ENCODE results near the gene CENPS. TPM values are rescaled to one million over a fixed set of nuclear protein-coding genes. Genes with fewer than 3 reads are reported as not detected.

Gene CENPS
- total RNA-seq, 5 donors from 2014 or later (not counting 1 experiment from before 2014, with no cell fraction given) = 3.5 to 9.7 (median 5.8) TPM

DNA sequence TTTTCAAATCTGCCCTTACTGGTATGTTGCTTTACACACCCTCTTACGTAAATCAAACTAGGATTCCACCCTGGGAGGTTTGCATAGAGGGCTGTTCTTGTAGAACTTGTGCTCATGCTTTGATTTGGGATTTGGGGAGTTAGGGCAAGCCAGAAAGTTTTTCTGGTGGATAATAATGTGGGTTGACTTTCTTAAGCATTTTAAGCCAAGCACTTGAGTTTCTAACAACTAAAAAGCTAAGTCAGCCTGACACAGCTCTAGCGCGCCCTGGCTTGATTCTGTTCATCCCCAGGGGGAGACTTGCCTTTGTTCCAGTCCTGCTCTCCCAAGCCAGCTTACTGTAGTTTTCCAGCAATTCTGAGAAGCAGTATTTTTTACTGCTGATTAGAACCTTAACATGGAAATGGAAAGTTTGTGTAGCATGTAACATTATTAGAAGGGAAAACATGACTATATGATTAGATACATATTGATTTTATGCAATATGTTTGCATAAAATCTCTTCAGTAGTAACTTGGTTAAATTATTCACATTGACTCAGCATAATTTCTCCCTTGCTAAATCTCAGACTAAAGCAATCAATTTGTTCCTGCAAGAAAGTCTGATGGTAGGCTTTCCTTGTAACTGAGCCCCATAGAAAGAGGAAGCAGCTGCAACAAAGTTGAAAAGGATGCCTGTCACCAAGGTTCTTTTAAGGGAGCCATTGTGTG, 42.4 kb upstream of the CENPS start:
- Mint-ChIP-seq H3K4me3 (no peak overlapping the region), H3K4me1 (peaks cover 9 to 11% (median 10%) of the 10 kb centered on the region in 3 donors), H3K27me3 (no peaks in the 10 kb centered on the region), H3K27ac (peak overlapping the region in 1 of 2 donors; percentile 34), H3K9me3 (no peaks in the 10 kb centered on the region), H3K36me3 (peaks cover 3% of the 10 kb centered on the region)
- peak in 2 of 4 experiments; percentile 46 to 51 for ATAC-seq (replicated peaks in 1 of 4)
- 90% methylated on average over 2 of the region's 3 CpGs for WGBS (ENCODE audit: insufficient coverage)
- DNase-seq = peak in 1 of 35 experiments; percentile 9
- Histone ChIP-seq H3K27me3 (replicated peaks in 1 of 2; ENCODE audit: control insufficient read depth in 2 of 2, extremely low read depth in 1 of 2, insufficient read depth in 2 of 2, low read length in 1 of 2) (no peaks in the 10 kb centered on the region), H3K4me1 (ENCODE audit: control insufficient read depth in 1 of 2, extremely low read depth in 1 of 2, insufficient read depth in 2 of 2, low read length in 2 of 2) (peaks cover 2 to 3% of the 10 kb centered on the region in 2 experiments), H3K9me3 (no peaks in the 10 kb centered on the region), H3K4me3 (ENCODE audit: control insufficient read depth in 1 of 2, extremely low read depth in 1 of 2, low read length in 1 of 2) (no peak overlapping the region), H3K36me3 (ENCODE audit: control insufficient read depth in 2 of 2, extremely low read depth in 1 of 2, insufficient read depth in 1 of 2, low read length in 1 of 2) (no peaks in the 10 kb centered on the region), H3K27ac (ENCODE audit: low read length) (no peak overlapping the region)
- POLR2A ChIA-PET = interaction anchor here in 1 of 2 donors (1.0 kb wide), 1 partner anchor 11 kb away, joined by 6 read pairs; the partner anchor contains the start of gene PGD
- CTCF ChIA-PET = interaction anchor here (0.5 to 1.0 kb wide), 2 partner anchors 11 to 54 kb away, joined by 3 read pairs; partner anchors contain the start of gene PGD (in 1 of the 2)

DNA sequence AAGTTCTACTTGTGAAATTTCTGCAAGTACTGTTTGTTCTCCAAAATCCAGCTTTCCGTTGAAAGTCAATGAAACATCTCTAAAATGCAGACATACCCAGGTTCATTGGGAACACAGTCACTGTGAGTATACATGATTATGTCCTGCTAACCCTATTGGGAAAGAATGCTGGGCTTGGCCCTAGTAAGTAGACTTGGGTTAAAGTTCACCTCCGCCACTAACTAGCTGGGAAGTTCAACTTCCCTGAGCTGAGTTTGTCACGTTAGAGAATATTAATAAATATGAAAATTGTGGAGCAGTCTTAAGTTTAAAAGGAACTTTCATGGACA, 41.9 kb upstream of the CENPS start:
- Mint-ChIP-seq H3K4me1 (peaks cover 9 to 11% (median 10%) of the 10 kb centered on the region in 3 donors), H3K27me3 (no peaks in the 10 kb centered on the region), H3K4me3 (no peak overlapping the region), H3K27ac (peak overlapping the region in 1 of 2 donors; percentile 39), H3K36me3 (peaks cover 3% of the 10 kb centered on the region), H3K9me3 (no peaks in the 10 kb centered on the region)
- CTCF ChIA-PET = interaction anchor here in 1 of 2 donors (1.0 kb wide), 1 partner anchor 10 kb away, joined by 3 read pairs; the partner anchor contains the start of gene PGD
- no peak overlapping the region for H3K4me3 ChIP-seq (ENCODE audit: control insufficient read depth in 1 of 2, extremely low read depth in 1 of 2, low read length in 1 of 2)
- H3K36me3 ChIP-seq (ENCODE audit: control insufficient read depth in 2 of 2, extremely low read depth in 1 of 2, insufficient read depth in 1 of 2, low read length in 1 of 2) = no peaks in the 10 kb centered on the region
- no peaks in the 10 kb centered on the region for H3K27me3 ChIP-seq (replicated peaks in 1 of 2; ENCODE audit: control insufficient read depth in 2 of 2, extremely low read depth in 1 of 2, insufficient read depth in 2 of 2, low read length in 1 of 2)
- no peak for ATAC-seq (replicated peaks in 1 of 4)
- H3K4me1 ChIP-seq (ENCODE audit: control insufficient read depth in 1 of 2, extremely low read depth in 1 of 2, insufficient read depth in 2 of 2, low read length in 2 of 2) = peaks cover 2 to 3% of the 10 kb centered on the region in 2 experiments
- DNase-seq = no peak
- 83% methylated on average over 1 of the region's 3 CpGs for WGBS (ENCODE audit: insufficient coverage)
- POLR2A ChIA-PET = no interaction called here
- no peak overlapping the region for H3K27ac ChIP-seq (ENCODE audit: low read length)
- H3K9me3 ChIP-seq = no peaks in the 10 kb centered on the region

DNA sequence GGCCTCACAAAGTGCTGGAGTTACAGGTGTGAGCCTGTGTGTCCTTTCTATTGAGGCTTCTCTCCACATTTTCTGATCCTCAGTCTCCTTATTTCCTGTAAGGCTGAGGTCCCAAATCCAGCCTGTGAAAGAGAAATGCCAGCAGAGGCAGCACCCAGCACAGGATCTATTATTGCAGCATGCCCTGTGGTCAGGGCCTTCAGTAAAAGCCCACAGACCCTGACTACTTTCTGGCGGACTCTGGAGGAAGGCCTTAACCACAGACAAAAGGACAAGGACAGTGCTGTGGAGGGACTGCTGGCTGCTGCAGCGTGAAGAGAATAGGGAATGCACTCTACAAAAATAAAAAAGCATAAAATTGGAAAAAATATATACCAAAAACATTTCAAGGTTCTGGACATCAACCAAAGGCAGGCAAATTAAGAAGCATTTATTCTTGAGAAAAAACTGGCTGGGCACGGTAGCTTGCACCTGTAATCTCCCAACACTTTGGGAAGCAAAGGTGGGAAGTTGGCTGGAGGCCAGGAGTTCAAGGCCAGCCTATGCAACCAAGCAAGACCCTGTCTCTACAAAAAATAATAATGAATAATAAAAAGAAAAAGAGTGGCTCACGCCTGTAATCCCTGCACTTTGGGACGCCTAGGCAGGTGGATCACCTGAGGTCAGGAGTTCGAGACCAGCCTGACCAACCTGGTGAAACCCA, 40.8 kb upstream of the CENPS start:
- Mint-ChIP-seq H3K4me1 (peaks cover 9 to 11% (median 10%) of the 10 kb centered on the region in 3 donors), H3K9me3 (no peaks in the 10 kb centered on the region), H3K27ac (no peak overlapping the region), H3K36me3 (peaks cover under 1% of the 10 kb centered on the region), H3K27me3 (no peaks in the 10 kb centered on the region), H3K4me3 (no peak overlapping the region)
- Histone ChIP-seq H3K4me1 (ENCODE audit: control insufficient read depth in 1 of 2, extremely low read depth in 1 of 2, insufficient read depth in 2 of 2, low read length in 2 of 2) (peaks cover 2 to 3% of the 10 kb centered on the region in 2 experiments), H3K27ac (ENCODE audit: low read length) (no peak overlapping the region), H3K4me3 (ENCODE audit: control insufficient read depth in 1 of 2, extremely low read depth in 1 of 2, low read length in 1 of 2) (no peak overlapping the region), H3K27me3 (replicated peaks in 1 of 2; ENCODE audit: control insufficient read depth in 2 of 2, extremely low read depth in 1 of 2, insufficient read depth in 2 of 2, low read length in 1 of 2) (no peaks in the 10 kb centered on the region), H3K9me3 (no peaks in the 10 kb centered on the region), H3K36me3 (ENCODE audit: control insufficient read depth in 2 of 2, extremely low read depth in 1 of 2, insufficient read depth in 1 of 2, low read length in 1 of 2) (no peaks in the 10 kb centered on the region)
- no peak for DNase-seq
- no peak for ATAC-seq (replicated peaks in 1 of 4)
- POLR2A ChIA-PET = interaction anchor here in 1 of 2 donors (0.7 kb wide), 1 partner anchor 452 kb away, joined by 3 read pairs; no protein-coding TSS in a partner anchor
- CTCF ChIA-PET = no interaction called here
- 96% methylated on average over 4 of the region's 6 CpGs for WGBS (ENCODE audit: insufficient coverage)

DNA sequence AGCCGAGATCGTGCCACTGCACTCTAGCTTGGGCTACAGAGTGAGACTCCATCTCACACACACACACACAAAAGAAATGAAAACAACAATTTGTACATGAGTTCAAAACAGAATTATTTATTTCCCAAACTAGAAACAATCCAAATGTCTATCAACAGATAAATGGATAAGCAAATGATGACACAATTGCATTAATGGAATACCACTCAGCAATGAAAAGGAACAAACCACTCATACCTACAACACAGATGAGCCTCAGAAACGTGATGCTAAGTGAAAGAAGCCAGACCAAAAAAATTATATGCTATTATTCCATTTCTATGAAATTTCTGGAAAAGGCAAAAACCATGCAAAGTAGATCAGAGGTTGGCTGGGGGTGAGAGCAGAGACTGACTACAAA, 33.4 kb upstream of the CENPS start:
- no peak overlapping the region for H3K27ac Mint-ChIP-seq
- no peak overlapping the region for H3K27ac ChIP-seq (ENCODE audit: low read length)
- peak overlapping the region; percentile 21 to 97 (median 47) for H3K4me3 Mint-ChIP-seq

DNA sequence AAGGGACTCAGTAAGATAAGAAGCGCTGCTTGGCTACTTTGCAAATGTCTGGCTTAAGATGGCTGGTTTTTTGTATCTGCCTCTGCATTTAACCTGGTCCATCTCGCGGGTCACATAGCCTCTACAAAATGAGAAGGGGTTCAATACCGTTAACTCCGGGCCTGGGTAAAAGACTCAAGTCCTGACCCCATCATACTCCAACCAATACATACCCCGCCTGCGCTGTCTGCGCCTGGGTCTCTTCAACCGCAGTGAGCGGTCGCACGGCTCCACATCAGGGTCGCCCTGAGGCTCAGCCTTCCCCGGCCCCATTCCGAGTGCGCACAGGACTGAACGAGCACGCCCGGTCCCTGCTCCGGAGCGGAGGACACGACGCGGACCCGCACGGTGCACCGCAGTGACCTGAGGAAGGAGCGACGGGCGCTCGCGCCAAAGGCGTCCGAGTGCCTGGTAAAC, 31.9 kb upstream of the CENPS start:
- DNase-seq (peak in 1 of 35 experiments; percentile 8), ATAC-seq (replicated peaks in 1 of 4) (peak; percentile 52 to 54 (median 54))
- H3K36me3 ChIP-seq (ENCODE audit: control insufficient read depth in 2 of 2, extremely low read depth in 1 of 2, insufficient read depth in 1 of 2, low read length in 1 of 2) = peaks cover 0 to 6% of the 10 kb centered on the region in 2 donors
- peaks cover 0 to 24% of the 10 kb centered on the region in 2 experiments for H3K4me1 ChIP-seq (ENCODE audit: control insufficient read depth in 1 of 2, extremely low read depth in 1 of 2, insufficient read depth in 2 of 2, low read length in 2 of 2)
- peak overlapping the region; percentile 85 to 88 for H3K27ac Mint-ChIP-seq
- H3K4me1 Mint-ChIP-seq = peaks cover 12 to 24% (median 24%) of the 10 kb centered on the region in 3 donors
- peak overlapping the region; percentile 50 for H3K27ac ChIP-seq (ENCODE audit: low read length)
- H3K9me3 Mint-ChIP-seq = no peaks in the 10 kb centered on the region
- no peaks in the 10 kb centered on the region for H3K27me3 Mint-ChIP-seq
- POLR2A ChIA-PET = interaction anchor here in 1 of 2 donors (1.0 kb wide), 1 partner anchor 11 kb away, joined by 6 read pairs; no protein-coding TSS in a partner anchor
- CTCF ChIA-PET = interaction anchor here in 1 of 2 donors (1.0 to 1.4 kb wide), 2 partner anchors 10 to 188 kb away, joined by 3 to 4 read pairs; partner anchors contain the start of gene KIF1B
- peak overlapping the region; percentile 82 to 97 for H3K4me3 ChIP-seq (ENCODE audit: control insufficient read depth in 1 of 2, extremely low read depth in 1 of 2, low read length in 1 of 2)
- H3K36me3 Mint-ChIP-seq = no peaks in the 10 kb centered on the region
- H3K4me3 Mint-ChIP-seq = peak overlapping the region; percentile 96 to 97 (median 96)
- H3K9me3 ChIP-seq = no peaks in the 10 kb centered on the region
- no peaks in the 10 kb centered on the region for H3K27me3 ChIP-seq (replicated peaks in 1 of 2; ENCODE audit: control insufficient read depth in 2 of 2, extremely low read depth in 1 of 2, insufficient read depth in 2 of 2, low read length in 1 of 2)
- under 1% methylated on average over 33 of the region's 34 CpGs for WGBS (ENCODE audit: insufficient coverage)

More for the DNA sequence above, 33.4 kb upstream of the CENPS start:
- ATAC-seq (replicated peaks in 1 of 4) = no peak
- H3K9me3 ChIP-seq = no peaks in the 10 kb centered on the region
- ChIA-PET CTCF (no interaction called here), POLR2A (no interaction called here)
- WGBS (ENCODE audit: insufficient coverage) = 100% methylated on average over 2 of the region's 3 CpGs
- H3K4me3 ChIP-seq (ENCODE audit: control insufficient read depth in 1 of 2, extremely low read depth in 1 of 2, low read length in 1 of 2) = no peak overlapping the region
- H3K9me3 Mint-ChIP-seq = no peaks in the 10 kb centered on the region
- H3K4me1 ChIP-seq (ENCODE audit: control insufficient read depth in 1 of 2, extremely low read depth in 1 of 2, insufficient read depth in 2 of 2, low read length in 2 of 2) = peaks cover 0 to 24% of the 10 kb centered on the region in 2 experiments
- H3K4me1 Mint-ChIP-seq = peaks cover 12 to 24% (median 22%) of the 10 kb centered on the region in 3 donors
- no peaks in the 10 kb centered on the region for H3K36me3 ChIP-seq (ENCODE audit: control insufficient read depth in 2 of 2, extremely low read depth in 1 of 2, insufficient read depth in 1 of 2, low read length in 1 of 2)
- no peak for DNase-seq
- no peaks in the 10 kb centered on the region for H3K36me3 Mint-ChIP-seq
- H3K27me3 ChIP-seq (replicated peaks in 1 of 2; ENCODE audit: control insufficient read depth in 2 of 2, extremely low read depth in 1 of 2, insufficient read depth in 2 of 2, low read length in 1 of 2) = no peaks in the 10 kb centered on the region
- no peaks in the 10 kb centered on the region for H3K27me3 Mint-ChIP-seq

Data from T-cell (primary cell).